Adrenal gland (tissue), 12 donors: ENCODE measurements around the gene WNT4. TPM values are rescaled to one million over a fixed set of nuclear protein-coding genes. Genes with fewer than 3 reads are reported as not detected.
"Not testable (repeated sequence)": the region's sequence is repeated elsewhere in the genome, so short reads cannot be mapped to it uniquely, and the experiment has no call there.

ENCODE experiments used
- DNase-seq, 7 donors: peaks; one replicate each; pipeline ENCODE4 v3.0.0-alpha.2; 2019 to 2020
- H3K27ac ChIP-seq, 5 donors: fragments of 200-600 bp; sonication (generic) in 4 of 5; 1 replicate in 3 of 5; 2 replicates in 2 of 5; pipeline versions ENCODE4 v1.5.1 to v1.8.0; 2016 to 2020; ENCODE audit warnings: mild to moderate bottlenecking in 1 of 5
- H3K27me3 ChIP-seq: fragments of 200-600 bp; 2 replicates; pipeline ENCODE4 v1.8.0; 2021
- H3K36me3 ChIP-seq, 2 donors: fragments of 200-600 bp; replicated peaks in 1 of 2; 1 replicate in 1 of 2; 2 replicates in 1 of 2; pipeline versions ENCODE4 v1.5.1 to v1.8.0; 2018 to 2022
- H3K4me1 ChIP-seq, 2 donors: fragments of 200-600 bp; replicated peaks in 1 of 2; 1 replicate in 1 of 2; 2 replicates in 1 of 2; pipeline versions ENCODE4 v1.5.1 to v1.8.0; 2018 to 2021
- H3K4me3 ChIP-seq, 4 donors: fragments of 200-600 bp; sonication (generic) in 3 of 4; one replicate each; pipeline ENCODE4 v1.5.1; 2016 to 2018
- H3K9me3 ChIP-seq, 3 donors: fragments of 200-600 bp; sonication (generic) in 1 of 3; replicated peaks in 1 of 3; 1 replicate in 2 of 3; 2 replicates in 1 of 3; pipeline versions ENCODE4 v1.5.1 to v1.8.0; 2016 to 2021
- CTCF ChIP-seq, 6 experiments: fragments of 450-650 bp in 4 of 6; fragments of 200-600 bp in 2 of 6; sonication (generic) in 1 of 6; IDR thresholded peaks; 1 replicate in 5 of 6; 2 replicates in 1 of 6; pipeline versions ENCODE4 v1.5.1 to v1.8.0; 2016 to 2021; ENCODE audit warnings: antibody characterized with exemption in 6 of 6, mild to moderate bottlenecking in 2 of 6, moderate library complexity in 1 of 6
- POLR2A ChIP-seq, 2 donors: fragments of 450-650 bp; IDR thresholded peaks; one replicate each; pipeline ENCODE4 v1.6.1; 2017; ENCODE audit warnings: antibody characterized with exemption in 2 of 2, mild to moderate bottlenecking in 2 of 2, moderate library complexity in 1 of 2
- whole genome bisulfite sequencing, 4 donors: extraction: QIAGEN DNeasy Blood & Tissue Kit in 2 of 4; methylation state at CpG; one replicate each; pipeline versions ENCODE4 v1.1.5 to v1.1.7; 2013 to 2017; 5-methylcytosine and 5-hydroxymethylcytosine counted together
- intact Hi-C, 2 donors: fragments of 100-400 bp; cut with DNase I; formaldehyde crosslinking; loops; one replicate each; pipeline versions ENCODE4 v1.14.1 to v1.15.0; 2022 to 2023
- polyA plus RNA-seq, 3 donors: library from polyadenylated mRNA; stranded (reverse); fragments of 200-250 nt in 2 of 3; fragments of 350-450 nt in 1 of 3; fragmentation: Illumina TruSeq in 1 of 3; extraction: RNeasy Lipid Tissue Mini Kit (QIAGEN cat#74804) in 1 of 3; gene quantifications; one replicate each; pipeline ENCODE4 v1.2.3, GENCODE V29; 2013 to 2014
- total RNA-seq, 9 donors: library from RNA; depleted of rRNA in 4 of 9; stranded (reverse); fragments of >200 nt in 4 of 9; fragments of 120-200 nt in 1 of 9; fragmentation: NEBNext Ultra II Directional in 1 of 9; extraction: Animal tissue kit (Norgen Biotek cat#: 25700) in 1 of 9; gene quantifications; one replicate each; pipeline versions ENCODE4 v1.1.0 to v1.2.4, GENCODE V29; 2013 to 2023
- donor health status: healthy with polysubstance abuse.
- donor health status: Bipolar disorder and iron deficiency.
- donor health status: DM: yes; HTN: yes; CAD: no.
- donor health status: DM: no; HTN: no; CAD: no.
- donor health status: DM: no; HTN: no; CAD: no.
- donor health status: DM: yes; HTN: yes; CAD: no.

WNT4 gene
- total and polyA plus RNA-seq, 12 donors: 2.3 to 39.6 (median 5.9) TPM

- Histone ChIP-seq H3K4me1 (no peaks in the 10 kb centered on the region), H3K9me3 (no peaks in the 10 kb centered on the region), H3K27ac (no peak overlapping the region), H3K4me3 (no peak overlapping the region), H3K27me3 (no peaks in the 10 kb centered on the region), H3K36me3 (peaks cover 0 to 50% of the 10 kb centered on the region in 2 donors)
- no peak for DNase-seq
- 69 to 94% (median 89%) methylated on average over 3 of the region's 3 CpGs for WGBS, 4 donors
- TF ChIP-seq CTCF (IDR thresholded peaks at IDR 0.05) (no peak), POLR2A (IDR thresholded peaks at IDR 0.05) (no peak)
- intact Hi-C loops: no loop called here
Measured at GRCh38 chr1:22096463-22096862, 46.4 kb downstream of the WNT4 start.

GRCh38 chr1:22096036-22096435, 46.9 kb downstream of the WNT4 start:
- Histone ChIP-seq H3K36me3 (peaks cover 0 to 50% of the 10 kb centered on the region in 2 donors), H3K9me3 (no peaks in the 10 kb centered on the region), H3K27me3 (no peaks in the 10 kb centered on the region), H3K4me1 (peaks cover 0 to 4% of the 10 kb centered on the region in 2 donors), H3K4me3 (no peak overlapping the region), H3K27ac (no peak overlapping the region)
- 86 to 91% (median 88%) methylated on average over 5 of the region's 5 CpGs for WGBS, 4 donors
- no peak for DNase-seq
- TF ChIP-seq CTCF (IDR thresholded peaks at IDR 0.05): no peak
- intact Hi-C loops: no loop called here

- WGBS, 4 donors: 85 to 100% (median 88%) methylated on average over 1 of the region's 1 CpG
- no peak for TF ChIP-seq CTCF (IDR thresholded peaks at IDR 0.05)
- TF ChIP-seq POLR2A (IDR thresholded peaks at IDR 0.05): no peak
Measured at GRCh38 chr1:22093513-22093912, 49.4 kb downstream of the WNT4 start.

GRCh38 chr1:22092026-22092768, 50.7 kb downstream of the WNT4 start:
- peaks cover 0 to 39% of the 10 kb centered on the region in 2 donors for H3K36me3 ChIP-seq
- H3K27me3 ChIP-seq, H3K27ac ChIP-seq, DNase-seq, H3K4me3 ChIP-seq, H3K9me3 ChIP-seq, intact Hi-C loops: not testable (repeated sequence)
- peaks cover 16 to 39% of the 10 kb centered on the region in 2 donors for H3K4me1 ChIP-seq
- 52 to 65% (median 55%) methylated on average over 3 of the region's 3 CpGs for WGBS, 4 donors

More at GRCh38 chr1:22093513-22093912, 49.4 kb downstream of the WNT4 start:
- no peak overlapping the region for H3K27ac ChIP-seq
- no peaks in the 10 kb centered on the region for H3K27me3 ChIP-seq
- H3K9me3 ChIP-seq: no peaks in the 10 kb centered on the region
- H3K4me1 ChIP-seq: peaks cover 16 to 28% of the 10 kb centered on the region in 2 donors
- no peak overlapping the region for H3K4me3 ChIP-seq
- peaks cover 0 to 42% of the 10 kb centered on the region in 2 donors for H3K36me3 ChIP-seq
- intact Hi-C loops: no loop called here
- no peak for DNase-seq

GRCh38 chr1:22090867-22091266, 52.0 kb downstream of the WNT4 start:
- 76 to 92% (median 85%) methylated on average over 3 of the region's 3 CpGs for WGBS, 4 donors
- Histone ChIP-seq H3K36me3 (peaks cover 0 to 40% of the 10 kb centered on the region in 2 donors), H3K4me1 (peaks cover 16 to 39% of the 10 kb centered on the region in 2 donors)

More at GRCh38 chr1:22090867-22091266, 52.0 kb downstream of the WNT4 start:
- Histone ChIP-seq H3K27me3 (no peaks in the 10 kb centered on the region), H3K4me3 (no peak overlapping the region), H3K9me3 (no peaks in the 10 kb centered on the region), H3K27ac (no peak overlapping the region)
- intact Hi-C loops: no loop called here
- no peak for TF ChIP-seq CTCF (IDR thresholded peaks at IDR 0.05)
- no peak for TF ChIP-seq POLR2A (IDR thresholded peaks at IDR 0.05)
- DNase-seq: no peak
